ENCODE data around the gene CD180.

CD180 gene

GRCh38 chr5:67156976-67157583 lies 39.5 kb downstream of the CD180 start:
- no peak for DNase-seq

- DNase-seq = no peak
Observed at GRCh38 chr5:67154556-67155206, 41.9 kb downstream of the CD180 start.

- DNase-seq = no peak
Observed at GRCh38 chr5:67153292-67153691, 43.3 kb downstream of the CD180 start.

GRCh38 chr5:67152400-67152799 lies 44.2 kb downstream of the CD180 start:
- DNase-seq = no peak

- no peak for DNase-seq
Observed at GRCh38 chr5:67149951-67150523, 46.6 kb downstream of the CD180 start.

GRCh38 chr5:67149057-67149950 lies 47.3 kb downstream of the CD180 start:
- no peak for DNase-seq

GRCh38 chr5:67147760-67148159 lies 48.8 kb downstream of the CD180 start:
- DNase-seq = no peak

GRCh38 chr5:67146981-67147380 lies 49.6 kb downstream of the CD180 start:
- DNase-seq = no peak

- DNase-seq = no peak
Observed at GRCh38 chr5:67146574-67146973, 50.0 kb downstream of the CD180 start.

GRCh38 chr5:67144183-67144639 lies 52.4 kb downstream of the CD180 start:
- no peak for DNase-seq

- no peak for DNase-seq
Observed at GRCh38 chr5:67143549-67143948, 53.0 kb downstream of the CD180 start.

GRCh38 chr5:67142816-67143215 lies 53.8 kb downstream of the CD180 start:
- DNase-seq = no peak

GRCh38 chr5:67141644-67142043 lies 55.0 kb downstream of the CD180 start:
- no peak for DNase-seq

- no peak for DNase-seq
Observed at GRCh38 chr5:67140413-67140812, 56.2 kb downstream of the CD180 start.

- DNase-seq = no peak
Observed at GRCh38 chr5:67139030-67139429, 57.6 kb downstream of the CD180 start.

GRCh38 chr5:67135381-67135984 lies 61.1 kb downstream of the CD180 start:
- no peak for DNase-seq

GRCh38 chr5:67133776-67134175 lies 62.8 kb downstream of the CD180 start:
- DNase-seq = no peak

- DNase-seq = no peak
Observed at GRCh38 chr5:67133217-67133616, 63.4 kb downstream of the CD180 start.

GRCh38 chr5:67129768-67130167 lies 66.8 kb downstream of the CD180 start:
- no peak for DNase-seq

All from GF-D8 (cell line).